Measurements from ENCODE around the gene NPAS2. TPM values are rescaled to one million over a fixed set of nuclear protein-coding genes. Genes with fewer than 3 reads are reported as not detected.

The NPAS2 gene
- total and polyA plus RNA-seq, 2 donors (not counting 1 experiment from before 2014, with no cell fraction given) = 3.6 to 4.9 TPM

DNA sequence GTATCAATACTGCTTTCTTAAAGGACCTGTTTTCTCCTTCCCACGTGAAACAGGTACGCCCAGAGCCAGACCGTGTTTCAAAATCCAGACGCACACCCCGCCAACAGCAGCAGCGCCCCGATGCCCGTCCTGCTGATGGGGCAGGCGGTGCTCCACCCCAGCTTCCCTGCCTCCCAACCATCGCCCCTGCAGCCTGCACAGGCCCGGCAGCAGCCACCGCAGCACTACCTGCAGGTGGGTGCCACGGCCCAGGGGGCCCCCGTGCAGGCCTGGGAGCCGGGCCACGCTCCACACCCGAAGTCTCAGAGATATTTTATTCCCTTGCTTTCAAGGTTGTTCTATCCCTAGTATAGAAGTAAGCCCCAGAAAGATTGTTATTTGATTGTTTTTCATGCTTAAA is 173.4 kb downstream of the NPAS2 start:
- TF ChIP-seq EZH2 (IDR thresholded peaks at IDR 0.05; ENCODE audit: low read length, missing control alignments) = no peak
- TF ChIP-seq, protein P1, sequence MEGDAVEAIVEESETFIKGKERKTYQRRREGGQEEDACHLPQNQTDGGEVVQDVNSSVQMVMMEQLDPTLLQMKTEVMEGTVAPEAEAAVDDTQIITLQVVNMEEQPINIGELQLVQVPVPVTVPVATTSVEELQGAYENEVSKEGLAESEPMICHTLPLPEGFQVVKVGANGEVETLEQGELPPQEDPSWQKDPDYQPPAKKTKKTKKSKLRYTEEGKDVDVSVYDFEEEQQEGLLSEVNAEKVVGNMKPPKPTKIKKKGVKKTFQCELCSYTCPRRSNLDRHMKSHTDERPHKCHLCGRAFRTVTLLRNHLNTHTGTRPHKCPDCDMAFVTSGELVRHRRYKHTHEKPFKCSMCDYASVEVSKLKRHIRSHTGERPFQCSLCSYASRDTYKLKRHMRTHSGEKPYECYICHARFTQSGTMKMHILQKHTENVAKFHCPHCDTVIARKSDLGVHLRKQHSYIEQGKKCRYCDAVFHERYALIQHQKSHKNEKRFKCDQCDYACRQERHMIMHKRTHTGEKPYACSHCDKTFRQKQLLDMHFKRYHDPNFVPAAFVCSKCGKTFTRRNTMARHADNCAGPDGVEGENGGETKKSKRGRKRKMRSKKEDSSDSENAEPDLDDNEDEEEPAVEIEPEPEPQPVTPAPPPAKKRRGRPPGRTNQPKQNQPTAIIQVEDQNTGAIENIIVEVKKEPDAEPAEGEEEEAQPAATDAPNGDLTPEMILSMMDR (conservative IDR thresholded peaks at IDR 0.05 in 1 of 2, IDR thresholded peaks at IDR 0.05 in 1 of 2; ENCODE audit: low read depth in 1 of 2, low read length in 2 of 2) = no peak
- no peaks in the 10 kb centered on the region for H3K4me1 ChIP-seq (ENCODE audit: control insufficient read depth, extremely low read depth, insufficient read depth, low read length)

DNA sequence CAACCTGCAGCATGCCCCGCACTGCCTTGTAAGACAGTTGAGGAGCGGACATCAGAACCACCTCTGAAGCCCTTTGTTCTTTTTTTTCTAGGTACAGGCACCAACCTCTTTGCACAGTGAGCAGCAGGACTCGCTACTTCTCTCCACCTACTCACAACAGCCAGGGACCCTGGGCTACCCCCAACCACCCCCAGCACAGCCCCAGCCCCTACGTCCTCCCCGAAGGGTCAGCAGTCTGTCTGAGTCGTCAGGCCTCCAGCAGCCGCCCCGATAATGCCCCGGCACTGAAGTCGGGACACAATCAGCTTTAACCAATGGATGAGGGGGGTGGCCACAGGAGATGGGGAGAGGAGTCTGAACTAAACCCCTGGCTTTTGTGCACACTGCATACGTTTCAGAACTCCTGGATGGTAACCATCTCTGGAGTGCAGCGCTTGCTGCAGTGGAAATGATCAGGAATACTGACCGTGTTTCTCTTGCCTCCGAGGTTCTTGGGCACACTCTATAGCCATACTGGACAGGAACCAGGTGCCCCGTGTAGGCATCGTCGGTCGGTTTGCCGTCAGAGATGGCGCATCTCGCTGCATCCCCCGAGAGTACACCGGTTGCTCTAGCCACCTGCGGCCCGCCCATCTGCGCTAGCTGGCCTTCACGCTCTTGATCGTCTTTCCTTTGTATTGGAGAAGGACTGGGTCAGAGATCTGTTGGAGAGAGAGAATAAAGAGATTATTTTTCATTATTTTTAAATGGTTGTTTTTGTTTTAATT is 175.6 kb downstream of the NPAS2 start:
- Histone ChIP-seq H3K36me3 (ENCODE audit: control insufficient read depth, insufficient read depth, low read length) (no peaks in the 10 kb centered on the region), H3K9ac (ENCODE audit: insufficient read depth, low read length) (no peak overlapping the region), H3K4me2 (ENCODE audit: extremely low read depth, insufficient read depth, low read length) (no peak overlapping the region), H2AFZ (ENCODE audit: low read length) (no peak overlapping the region), H3K79me2 (ENCODE audit: control insufficient read depth, insufficient read depth, low read length) (no peaks in the 10 kb centered on the region), H4K20me1 (ENCODE audit: control insufficient read depth, extremely low read depth, insufficient read depth, low read length) (no peaks in the 10 kb centered on the region), H3K4me3 (replicated peaks in 1 of 4; ENCODE audit: control extremely low read depth in 1 of 4, insufficient read depth in 1 of 4, low read depth in 3 of 4, low read length in 4 of 4) (no peak overlapping the region), H3K9me3 (ENCODE audit: control insufficient read depth, insufficient read depth, low read depth, low read length) (no peaks in the 10 kb centered on the region), H3K27ac (ENCODE audit: insufficient read depth, low read length) (no peak overlapping the region), H3K27me3 (ENCODE audit: control insufficient read depth, insufficient read depth, low read length) (no peaks in the 10 kb centered on the region), H3K4me1 (ENCODE audit: control insufficient read depth, extremely low read depth, insufficient read depth, low read length) (no peaks in the 10 kb centered on the region)
- DNase-seq (ENCODE audit: low read depth in 2 of 2) = no peak
- TF ChIP-seq EZH2 (IDR thresholded peaks at IDR 0.05; ENCODE audit: low read length, missing control alignments) = no peak
- TF ChIP-seq, protein P1 (conservative IDR thresholded peaks at IDR 0.05 in 1 of 2, IDR thresholded peaks at IDR 0.05 in 1 of 2; ENCODE audit: low read depth in 1 of 2, low read length in 2 of 2) = no peak

More for the DNA sequence above, 173.4 kb downstream of the NPAS2 start:
- Histone ChIP-seq H3K9ac (ENCODE audit: insufficient read depth, low read length) (no peak overlapping the region), H3K4me3 (replicated peaks in 1 of 4; ENCODE audit: control extremely low read depth in 1 of 4, insufficient read depth in 1 of 4, low read depth in 3 of 4, low read length in 4 of 4) (no peak overlapping the region), H4K20me1 (ENCODE audit: control insufficient read depth, extremely low read depth, insufficient read depth, low read length) (no peaks in the 10 kb centered on the region), H3K27ac (ENCODE audit: insufficient read depth, low read length) (no peak overlapping the region), H2AFZ (ENCODE audit: low read length) (no peak overlapping the region), H3K4me2 (ENCODE audit: extremely low read depth, insufficient read depth, low read length) (no peak overlapping the region), H3K36me3 (ENCODE audit: control insufficient read depth, insufficient read depth, low read length) (no peaks in the 10 kb centered on the region), H3K79me2 (ENCODE audit: control insufficient read depth, insufficient read depth, low read length) (no peaks in the 10 kb centered on the region), H3K27me3 (ENCODE audit: control insufficient read depth, insufficient read depth, low read length) (no peaks in the 10 kb centered on the region), H3K9me3 (ENCODE audit: control insufficient read depth, insufficient read depth, low read depth, low read length) (no peaks in the 10 kb centered on the region)
- no peak for DNase-seq (ENCODE audit: low read depth in 2 of 2)

DNA sequence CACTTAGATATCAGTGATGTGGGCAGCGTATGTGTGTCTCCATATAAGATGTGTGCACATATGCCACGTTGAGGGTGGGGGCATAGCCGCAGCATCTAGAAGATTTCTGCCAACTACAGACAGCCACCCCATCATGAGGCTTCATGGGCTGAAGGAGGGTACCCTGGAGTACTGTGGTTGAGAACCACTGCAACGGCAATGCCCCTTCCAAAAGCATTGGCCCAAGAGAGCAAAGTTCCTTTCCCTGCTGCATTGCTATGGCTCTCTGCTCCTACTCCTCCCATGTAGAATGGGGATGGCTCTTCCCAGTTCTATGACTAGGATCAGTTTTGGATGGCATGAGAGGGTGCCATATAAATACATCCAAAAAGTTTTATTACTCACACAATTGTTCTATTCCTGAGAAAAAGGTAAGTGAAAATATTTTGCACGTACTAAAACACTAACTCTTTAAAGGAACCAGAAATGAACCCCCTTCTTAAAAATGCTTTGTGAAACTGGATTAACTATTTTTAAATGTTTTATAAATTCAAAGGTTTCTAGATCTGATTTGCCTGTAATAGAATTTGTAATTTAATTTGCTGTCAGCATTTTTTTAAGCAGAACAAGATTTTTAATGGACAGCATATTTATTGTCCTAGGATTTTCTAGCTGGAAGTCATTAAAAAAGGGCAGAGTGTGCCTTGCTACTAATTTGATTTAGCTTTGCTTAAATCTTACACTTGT is 177.7 kb downstream of the NPAS2 start:
- Histone ChIP-seq H3K27ac (ENCODE audit: insufficient read depth, low read length) (no peak overlapping the region), H2AFZ (ENCODE audit: low read length) (no peak overlapping the region), H4K20me1 (ENCODE audit: control insufficient read depth, extremely low read depth, insufficient read depth, low read length) (no peaks in the 10 kb centered on the region), H3K79me2 (ENCODE audit: control insufficient read depth, insufficient read depth, low read length) (peaks cover 5% of the 10 kb centered on the region), H3K4me3 (replicated peaks in 1 of 4; ENCODE audit: control extremely low read depth in 1 of 4, insufficient read depth in 1 of 4, low read depth in 3 of 4, low read length in 4 of 4) (no peak overlapping the region), H3K4me2 (ENCODE audit: extremely low read depth, insufficient read depth, low read length) (no peak overlapping the region), H3K36me3 (ENCODE audit: control insufficient read depth, insufficient read depth, low read length) (no peaks in the 10 kb centered on the region), H3K9ac (ENCODE audit: insufficient read depth, low read length) (no peak overlapping the region), H3K9me3 (ENCODE audit: control insufficient read depth, insufficient read depth, low read depth, low read length) (no peaks in the 10 kb centered on the region), H3K4me1 (ENCODE audit: control insufficient read depth, extremely low read depth, insufficient read depth, low read length) (peaks cover 4% of the 10 kb centered on the region), H3K27me3 (ENCODE audit: control insufficient read depth, insufficient read depth, low read length) (no peaks in the 10 kb centered on the region)
- TF ChIP-seq, protein P1 (conservative IDR thresholded peaks at IDR 0.05 in 1 of 2, IDR thresholded peaks at IDR 0.05 in 1 of 2; ENCODE audit: low read depth in 1 of 2, low read length in 2 of 2) = no peak
- no peak for TF ChIP-seq EZH2 (IDR thresholded peaks at IDR 0.05; ENCODE audit: low read length, missing control alignments)
- DNase-seq (ENCODE audit: low read depth in 2 of 2) = no peak
